ENCODE results near the gene LAMTOR2.

Gene LAMTOR2

GRCh38 chr1:156080241-156080862, 25.8 kb downstream of the LAMTOR2 start:
- Histone ChIP-seq H3K27ac (ENCODE audit: low read length) (no peak overlapping the region), H3K4me1 (ENCODE audit: low read length) (peaks cover 5% of the 10 kb centered on the region), H4K20me1 (ENCODE audit: insufficient read depth, low read length) (no peaks in the 10 kb centered on the region), H3K4me3 (ENCODE audit: low read length) (no peak overlapping the region), H3K36me3 (replicated peaks; ENCODE audit: insufficient read depth, low read length) (no peaks in the 10 kb centered on the region), H2AFZ (ENCODE audit: low read length) (no peak overlapping the region), H3K27me3 (replicated peaks; ENCODE audit: insufficient read depth, low read length) (peaks cover 56% of the 10 kb centered on the region), H3K79me2 (ENCODE audit: low read length) (no peaks in the 10 kb centered on the region), H3K9ac (ENCODE audit: low read length) (no peak overlapping the region), H3K9me3 (replicated peaks; ENCODE audit: insufficient read depth, low read length) (no peaks in the 10 kb centered on the region), H3K9me2 (replicated peaks; ENCODE audit: insufficient read depth, low read length) (no peaks in the 10 kb centered on the region), H3K4me2 (ENCODE audit: low read depth, low read length) (no peak overlapping the region), H3F3A (ENCODE audit: insufficient read depth, low read length) (no peaks in the 10 kb centered on the region)
- TF ChIP-seq EZH2phosphoT487 (IDR thresholded peaks at IDR 0.05; ENCODE audit: low read length) (no peak), CTCF (IDR thresholded peaks at IDR 0.05; ENCODE audit: low read length) (no peak), EZH2 (optimal IDR thresholded peaks at IDR 0.05; ENCODE audit: low read depth, low read length) (no peak)
- DNase-seq = no peak

GRCh38 chr1:156080863-156081179, 26.2 kb downstream of the LAMTOR2 start:
- no peaks in the 10 kb centered on the region for H3K9me3 ChIP-seq (replicated peaks; ENCODE audit: insufficient read depth, low read length)
- no peak overlapping the region for H3K27ac ChIP-seq (ENCODE audit: low read length)
- no peak overlapping the region for H3K9ac ChIP-seq (ENCODE audit: low read length)
- H3F3A ChIP-seq (ENCODE audit: insufficient read depth, low read length) = no peaks in the 10 kb centered on the region
- no peak overlapping the region for H3K4me2 ChIP-seq (ENCODE audit: low read depth, low read length)
- peaks cover 5% of the 10 kb centered on the region for H3K4me1 ChIP-seq (ENCODE audit: low read length)
- H3K27me3 ChIP-seq (replicated peaks; ENCODE audit: insufficient read depth, low read length) = peaks cover 54% of the 10 kb centered on the region
- no peak for TF ChIP-seq EZH2 (optimal IDR thresholded peaks at IDR 0.05; ENCODE audit: low read depth, low read length)
- no peak for TF ChIP-seq EZH2phosphoT487 (IDR thresholded peaks at IDR 0.05; ENCODE audit: low read length)
- no peak for TF ChIP-seq CTCF (IDR thresholded peaks at IDR 0.05; ENCODE audit: low read length)
- no peaks in the 10 kb centered on the region for H3K9me2 ChIP-seq (replicated peaks; ENCODE audit: insufficient read depth, low read length)
- no peak overlapping the region for H2AFZ ChIP-seq (ENCODE audit: low read length)
- no peak overlapping the region for H3K4me3 ChIP-seq (ENCODE audit: low read length)
- no peaks in the 10 kb centered on the region for H3K36me3 ChIP-seq (replicated peaks; ENCODE audit: insufficient read depth, low read length)
- DNase-seq = no peak
- H4K20me1 ChIP-seq (ENCODE audit: insufficient read depth, low read length) = no peaks in the 10 kb centered on the region
- no peaks in the 10 kb centered on the region for H3K79me2 ChIP-seq (ENCODE audit: low read length)

DNA sequence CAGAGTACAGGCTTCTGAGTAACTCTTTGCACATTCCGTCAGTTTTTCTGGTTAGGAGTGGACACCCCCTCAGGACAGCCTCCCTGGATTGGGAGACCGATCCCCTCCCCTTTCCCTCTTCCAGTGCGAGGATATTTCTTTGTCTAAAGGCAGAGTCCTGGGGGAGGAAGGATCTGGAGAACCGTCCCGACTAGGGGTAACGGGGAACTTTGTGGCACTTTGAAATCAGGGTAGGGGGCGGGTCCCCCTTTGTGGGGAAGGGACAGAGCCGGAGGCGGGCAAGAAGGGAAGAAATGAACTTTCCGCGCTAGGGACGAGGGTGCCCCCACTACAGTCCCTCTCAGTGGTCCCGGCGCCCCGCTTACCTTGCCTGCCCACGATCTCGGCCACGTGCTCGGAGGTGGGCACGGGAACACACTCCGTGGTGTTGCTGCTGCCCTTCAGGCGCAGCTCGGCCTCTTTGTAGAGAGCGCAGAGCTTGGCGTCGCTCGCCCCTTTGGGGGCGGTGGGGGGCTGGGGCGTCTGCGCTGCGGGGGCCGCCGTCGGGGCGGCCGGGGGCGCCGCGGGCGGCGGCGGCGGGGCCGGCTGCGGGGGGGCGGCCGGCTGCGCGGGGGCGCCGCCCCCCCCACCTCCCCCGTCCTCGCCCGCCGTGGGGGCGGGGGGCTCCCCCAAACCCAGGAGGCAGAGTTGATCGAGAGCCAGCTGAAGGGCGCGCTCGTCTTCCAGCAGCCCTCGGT, 26.8 kb downstream of the LAMTOR2 start:
- no peak for DNase-seq
- Histone ChIP-seq H3K36me3 (replicated peaks; ENCODE audit: insufficient read depth, low read length) (no peaks in the 10 kb centered on the region), H3K27me3 (replicated peaks; ENCODE audit: insufficient read depth, low read length) (peaks cover 54% of the 10 kb centered on the region), H3F3A (ENCODE audit: insufficient read depth, low read length) (no peaks in the 10 kb centered on the region), H3K9me3 (replicated peaks; ENCODE audit: insufficient read depth, low read length) (no peaks in the 10 kb centered on the region), H4K20me1 (ENCODE audit: insufficient read depth, low read length) (no peaks in the 10 kb centered on the region), H3K9ac (ENCODE audit: low read length) (no peak overlapping the region), H2AFZ (ENCODE audit: low read length) (0 out of 2 replicates have a peak overlapping the region, but pooled peaks have one; percentile 98), H3K4me3 (ENCODE audit: low read length) (peak overlapping the region; percentile 90), H3K4me1 (ENCODE audit: low read length) (peaks cover 5% of the 10 kb centered on the region), H3K9me2 (replicated peaks; ENCODE audit: insufficient read depth, low read length) (no peaks in the 10 kb centered on the region), H3K27ac (ENCODE audit: low read length) (no peak overlapping the region), H3K4me2 (ENCODE audit: low read depth, low read length) (peak overlapping the region; percentile 99), H3K79me2 (ENCODE audit: low read length) (no peaks in the 10 kb centered on the region)
- no peak for TF ChIP-seq EZH2 (optimal IDR thresholded peaks at IDR 0.05; ENCODE audit: low read depth, low read length)
- TF ChIP-seq EZH2phosphoT487 (IDR thresholded peaks at IDR 0.05; ENCODE audit: low read length) = no peak
- TF ChIP-seq CTCF (IDR thresholded peaks at IDR 0.05; ENCODE audit: low read length) = no peak
